Uterus (tissue), 4 donors: ENCODE data around the gene ARAP1. TPM values are rescaled to one million over a fixed set of nuclear protein-coding genes. Genes with fewer than 3 reads are reported as not detected.

Source experiments
- DNase-seq, 2 donors: peaks; one replicate each; pipeline ENCODE4 v3.0.0-alpha.2; 2019 to 2020
- H3K27ac ChIP-seq, 2 donors: fragments of 200-600 bp; sonication (generic); 1 replicate in 1 of 2; 2 replicates in 1 of 2; pipeline ENCODE4 v1.5.1; 2016 to 2018
- H3K27me3 ChIP-seq, 2 donors: fragments of 200-600 bp; sonication (generic); one replicate each; pipeline ENCODE4 v1.5.1; 2018 to 2019; ENCODE audit warnings: control low read depth in 1 of 2
- H3K36me3 ChIP-seq, 2 donors: fragments of 200-600 bp; sonication (generic); one replicate each; pipeline ENCODE4 v1.5.1; 2019; ENCODE audit warnings: control low read depth in 1 of 2
- H3K4me1 ChIP-seq, 2 donors: fragments of 200-600 bp; sonication (generic); one replicate each; pipeline ENCODE4 v1.5.1; 2018 to 2019; ENCODE audit warnings: control low read depth in 1 of 2
- H3K4me3 ChIP-seq, 2 donors: fragments of 200-600 bp; sonication (generic); 1 replicate in 1 of 2; 2 replicates in 1 of 2; pipeline ENCODE4 v1.5.1; 2018 to 2019; ENCODE audit warnings: mild to moderate bottlenecking in 1 of 2
- H3K9me3 ChIP-seq, 2 donors: fragments of 200-600 bp; sonication (generic); one replicate each; pipeline ENCODE4 v1.5.1; 2019; ENCODE audit warnings: control low read depth in 1 of 2
- POLR2A ChIP-seq, 2 donors: fragments of 450-650 bp; IDR thresholded peaks; one replicate each; pipeline ENCODE4 v1.6.1; 2016; ENCODE audit warnings: antibody characterized with exemption in 2 of 2, mild to moderate bottlenecking in 1 of 2, moderate library complexity in 1 of 2
- intact Hi-C: fragments of 100-400 bp; cut with DNase I; formaldehyde crosslinking; loops from one replicate; pipeline ENCODE4 v1.15.1; 2023; ENCODE audit warnings: low total_unique reads
- total RNA-seq, 4 donors: library from RNA; depleted of rRNA in 3 of 4; stranded (reverse); fragments of >200 nt in 3 of 4; gene quantifications; one replicate each; pipeline versions ENCODE4 v1.1.0 to v1.2.4, GENCODE V29; 2014 to 2023
- TF ChIP-seq, protein P1 (sequence below), 4 experiments: fragments of 200-600 bp in 2 of 4; fragments of 450-650 bp in 2 of 4; sonication (generic) in 2 of 4; IDR thresholded peaks; one replicate each; pipeline ENCODE4 v1.5.1; 2016 to 2019; ENCODE audit warnings: antibody characterized with exemption in 4 of 4, mild to moderate bottlenecking in 2 of 4, moderate library complexity in 1 of 4
- donor health status: DM: yes; HTN: yes; CAD: no.

ARAP1 gene
- total RNA-seq, 4 donors from 2014 or later: 21.3 to 222 (median 70.4) TPM

DNA sequence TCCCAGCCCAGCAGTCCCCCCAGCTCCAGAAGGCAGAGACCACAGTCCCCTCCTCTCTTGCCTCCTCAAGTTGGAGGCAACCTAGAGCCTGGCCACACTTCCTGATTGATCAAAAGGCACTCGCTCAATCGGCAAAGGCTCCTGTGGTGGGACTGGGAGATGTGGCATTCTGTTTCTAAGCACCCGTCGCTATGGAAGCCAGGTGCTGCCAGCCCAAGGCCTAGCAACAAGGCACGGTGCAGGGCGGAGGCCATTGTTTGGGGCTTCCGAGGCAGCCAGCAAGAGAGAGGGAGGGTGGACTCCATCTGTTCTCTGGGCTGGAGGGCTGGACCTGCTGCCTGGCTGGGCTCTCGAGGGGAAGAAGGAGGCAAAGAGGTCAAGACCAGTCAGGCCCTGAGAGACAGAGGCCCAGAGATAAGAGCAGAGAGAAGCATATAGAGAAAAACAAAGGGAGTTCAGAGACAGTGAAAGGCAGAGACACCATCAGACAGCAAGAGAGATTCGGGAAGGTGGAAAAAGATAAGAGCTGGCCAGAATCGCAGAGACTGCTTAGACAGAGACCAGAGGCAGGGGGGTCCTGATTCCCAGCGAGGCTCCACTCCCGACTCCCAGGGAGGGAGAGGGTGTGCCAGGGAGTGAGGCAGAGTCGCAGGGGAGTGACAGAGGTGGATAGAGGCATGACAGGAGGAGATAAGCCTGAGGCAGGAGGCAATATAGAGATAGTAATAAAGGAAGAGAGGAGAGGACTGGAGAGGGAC, 99.2 kb downstream of the ARAP1 start:
- H3K27me3 ChIP-seq: no peaks in the 10 kb centered on the region
- H3K4me3 ChIP-seq: no peak overlapping the region
- intact Hi-C loops: no loop called here
- TF ChIP-seq, protein P1, sequence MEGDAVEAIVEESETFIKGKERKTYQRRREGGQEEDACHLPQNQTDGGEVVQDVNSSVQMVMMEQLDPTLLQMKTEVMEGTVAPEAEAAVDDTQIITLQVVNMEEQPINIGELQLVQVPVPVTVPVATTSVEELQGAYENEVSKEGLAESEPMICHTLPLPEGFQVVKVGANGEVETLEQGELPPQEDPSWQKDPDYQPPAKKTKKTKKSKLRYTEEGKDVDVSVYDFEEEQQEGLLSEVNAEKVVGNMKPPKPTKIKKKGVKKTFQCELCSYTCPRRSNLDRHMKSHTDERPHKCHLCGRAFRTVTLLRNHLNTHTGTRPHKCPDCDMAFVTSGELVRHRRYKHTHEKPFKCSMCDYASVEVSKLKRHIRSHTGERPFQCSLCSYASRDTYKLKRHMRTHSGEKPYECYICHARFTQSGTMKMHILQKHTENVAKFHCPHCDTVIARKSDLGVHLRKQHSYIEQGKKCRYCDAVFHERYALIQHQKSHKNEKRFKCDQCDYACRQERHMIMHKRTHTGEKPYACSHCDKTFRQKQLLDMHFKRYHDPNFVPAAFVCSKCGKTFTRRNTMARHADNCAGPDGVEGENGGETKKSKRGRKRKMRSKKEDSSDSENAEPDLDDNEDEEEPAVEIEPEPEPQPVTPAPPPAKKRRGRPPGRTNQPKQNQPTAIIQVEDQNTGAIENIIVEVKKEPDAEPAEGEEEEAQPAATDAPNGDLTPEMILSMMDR (IDR thresholded peaks at IDR 0.05): no peak
- TF ChIP-seq POLR2A (IDR thresholded peaks at IDR 0.05): no peak
- H3K4me1 ChIP-seq: no peaks in the 10 kb centered on the region
- no peaks in the 10 kb centered on the region for H3K9me3 ChIP-seq
- no peak overlapping the region for H3K27ac ChIP-seq
- DNase-seq: no peak
- H3K36me3 ChIP-seq: no peaks in the 10 kb centered on the region

DNA sequence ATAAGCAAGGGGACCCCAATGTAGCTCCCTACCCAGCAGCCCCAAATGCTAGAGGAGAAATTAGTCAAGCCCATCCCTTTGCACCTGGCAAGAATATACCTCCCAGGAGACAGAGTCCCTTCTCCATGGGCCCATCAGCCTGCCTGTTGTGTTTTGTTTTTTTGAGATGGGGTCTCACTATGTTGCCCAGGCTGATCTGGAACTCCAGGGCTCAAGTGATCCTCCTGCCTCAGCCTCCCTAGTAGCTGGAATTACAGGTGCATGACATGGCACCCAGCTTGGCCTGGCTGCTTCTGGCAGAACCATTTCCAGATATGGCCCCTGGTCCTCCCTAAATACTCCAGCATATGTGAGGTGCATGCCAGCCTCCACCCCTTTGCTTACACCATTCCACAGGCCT, 100.1 kb downstream of the ARAP1 start:
- intact Hi-C loops: no loop called here
- Histone ChIP-seq H3K4me3 (no peak overlapping the region), H3K4me1 (no peaks in the 10 kb centered on the region), H3K27ac (no peak overlapping the region), H3K9me3 (no peaks in the 10 kb centered on the region), H3K36me3 (no peaks in the 10 kb centered on the region), H3K27me3 (no peaks in the 10 kb centered on the region)
- no peak for DNase-seq
- TF ChIP-seq, protein P1 (IDR thresholded peaks at IDR 0.05): no peak
- no peak for TF ChIP-seq POLR2A (IDR thresholded peaks at IDR 0.05)

DNA sequence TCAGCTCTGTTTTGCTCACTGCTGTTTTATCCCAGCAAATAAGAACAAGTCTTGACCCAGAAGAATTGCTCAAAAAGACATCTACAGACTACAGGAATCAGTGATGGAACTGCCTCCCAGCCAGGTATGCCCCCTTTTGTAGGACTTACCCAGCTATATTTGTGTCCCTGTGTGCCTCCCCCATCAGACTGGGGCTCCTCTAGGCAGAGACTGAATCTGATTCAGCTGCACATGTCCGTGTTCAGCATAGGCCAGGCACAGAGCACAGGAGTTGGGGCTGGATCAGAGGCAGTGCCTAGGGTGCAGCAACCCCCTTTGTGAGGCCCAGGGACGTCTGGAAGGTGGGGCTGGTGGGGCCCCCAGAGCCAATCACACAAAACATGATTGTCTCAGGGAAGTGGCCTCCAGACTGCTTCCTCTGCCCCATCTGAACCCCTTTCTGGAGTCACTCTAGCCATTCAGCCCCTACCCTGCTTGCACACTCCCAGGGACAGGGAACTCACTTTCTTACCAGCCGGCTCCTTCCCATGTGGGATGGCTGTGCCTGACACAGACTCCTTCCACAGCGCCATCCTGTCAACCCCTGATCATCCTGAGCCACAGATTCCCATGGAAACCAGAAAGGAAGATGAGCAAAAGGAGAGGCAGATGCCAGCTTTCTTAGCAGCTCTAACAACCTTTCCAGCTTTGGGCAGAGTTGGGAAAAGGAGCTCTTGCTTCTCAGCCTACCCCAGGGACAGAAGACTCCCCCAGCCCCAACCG, 102.8 kb downstream of the ARAP1 start:
- Histone ChIP-seq H3K4me3 (no peak overlapping the region), H3K9me3 (no peaks in the 10 kb centered on the region), H3K36me3 (no peaks in the 10 kb centered on the region), H3K27ac (no peak overlapping the region), H3K4me1 (no peaks in the 10 kb centered on the region), H3K27me3 (no peaks in the 10 kb centered on the region)
- DNase-seq: no peak
- intact Hi-C loops: loop anchor here (10.0 kb wide), 1 partner anchor 65 kb away; no protein-coding TSS in a partner anchor
- TF ChIP-seq, protein P1 (IDR thresholded peaks at IDR 0.05): no peak
- no peak for TF ChIP-seq POLR2A (IDR thresholded peaks at IDR 0.05)

DNA sequence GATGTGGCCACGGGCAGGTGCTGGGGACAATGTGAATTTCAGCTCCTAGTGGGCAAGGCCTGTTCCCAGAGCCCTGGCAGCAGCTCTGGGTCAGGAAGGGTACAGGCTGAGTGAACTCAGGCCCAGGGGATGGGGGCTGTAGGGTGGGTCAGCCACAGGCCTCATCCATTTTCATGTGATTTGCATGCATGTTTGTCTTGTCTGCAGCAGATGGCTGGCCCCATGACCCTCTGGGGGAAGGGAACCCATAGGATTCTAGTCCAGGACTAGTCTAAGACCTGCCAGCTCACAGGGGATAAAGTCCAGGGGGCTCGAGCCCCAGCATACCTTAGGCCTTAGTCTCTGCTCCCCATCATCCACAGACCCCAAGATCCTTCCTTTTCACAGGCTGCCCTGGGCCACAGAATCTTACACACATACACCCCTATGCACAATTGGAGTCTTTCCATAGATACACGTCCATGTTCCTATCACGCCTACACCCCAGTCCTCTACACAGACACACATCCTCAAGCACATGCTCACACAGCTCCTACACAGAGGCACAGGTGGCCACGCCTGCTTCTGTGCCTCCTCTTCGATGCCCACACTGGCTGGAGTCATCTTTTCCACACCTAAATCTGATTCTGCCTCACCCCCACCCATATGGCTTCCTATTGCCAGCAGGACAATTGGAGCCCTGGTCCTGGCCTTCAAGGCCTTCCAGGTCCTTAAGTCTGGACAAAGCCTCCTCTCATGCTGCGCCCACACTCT, 103.6 kb downstream of the ARAP1 start:
- no peaks in the 10 kb centered on the region for H3K27me3 ChIP-seq
- H3K4me1 ChIP-seq: no peaks in the 10 kb centered on the region
- H3K36me3 ChIP-seq: no peaks in the 10 kb centered on the region
- no peak overlapping the region for H3K4me3 ChIP-seq
- DNase-seq: no peak
- no peaks in the 10 kb centered on the region for H3K9me3 ChIP-seq
- TF ChIP-seq, protein P1 (IDR thresholded peaks at IDR 0.05): no peak
- TF ChIP-seq POLR2A (IDR thresholded peaks at IDR 0.05): no peak
- no peak overlapping the region for H3K27ac ChIP-seq
- intact Hi-C loops: loop anchor here (10.0 kb wide), 1 partner anchor 64 kb away; no protein-coding TSS in a partner anchor
